Body of pancreas (tissue), 4 donors: ENCODE results near the gene CSF1R. TPM values are rescaled to one million over a fixed set of nuclear protein-coding genes. Genes with fewer than 3 reads are reported as not detected.

Source experiments
- ATAC-seq: fragments of 150-250 bp; one replicate; pipeline ENCODE4 v1.9.1; 2016
- DNase-seq, 4 donors: peaks; one replicate each; pipeline ENCODE4 v3.0.0-alpha.2; 2019
- H3K27ac ChIP-seq, 4 donors: fragments of 200-600 bp; sonication (generic); 1 replicate in 3 of 4; 2 replicates in 1 of 4; pipeline versions ENCODE4 v1.5.1 to v1.6.1; 2016 to 2019; ENCODE audit warnings: mild to moderate bottlenecking in 1 of 4, mixed read lengths in 1 of 4, moderate library complexity in 1 of 4
- H3K27me3 ChIP-seq, 2 donors: fragments of 200-600 bp; sonication (generic); one replicate each; pipeline ENCODE4 v1.6.0; 2016; ENCODE audit warnings: mild to moderate bottlenecking in 1 of 2
- H3K36me3 ChIP-seq, 2 donors: fragments of 200-600 bp; sonication (generic); replicated peaks in 1 of 2; 2 replicates each; pipeline ENCODE4 v1.5.1; 2016; ENCODE audit warnings: low read depth in 2 of 2; ENCODE audit not compliant: insufficient read depth in 1 of 2
- H3K4me1 ChIP-seq: fragments of 200-600 bp; sonication (generic); one replicate; pipeline ENCODE4 v1.6.0; 2016
- H3K4me3 ChIP-seq, 2 donors: fragments of 200-600 bp; sonication (generic); 1 replicate in 1 of 2; 2 replicates in 1 of 2; pipeline ENCODE4 v1.5.1; 2016 to 2019
- H3K9me3 ChIP-seq, 3 donors: fragments of 200-600 bp; sonication (generic); 1 replicate in 2 of 3; 2 replicates in 1 of 3; pipeline ENCODE4 v1.5.1; 2016
- POLR2A ChIP-seq, 3 donors: fragments of 450-650 bp; IDR thresholded peaks; one replicate each; pipeline ENCODE4 v1.6.1; 2016; ENCODE audit warnings: antibody characterized with exemption in 3 of 3, mild to moderate bottlenecking in 2 of 3
- WGBS, 2 donors: methylation state at CpG; one replicate each; pipeline ENCODE4 v1.1.5; 2017; 5-methylcytosine and 5-hydroxymethylcytosine counted together
- intact Hi-C: fragments of 100-400 bp; cut with DNase I; formaldehyde crosslinking; loops from one replicate; pipeline ENCODE4 v1.15.1; 2023
- total RNA-seq, 2 donors: library from RNA; depleted of rRNA; stranded (reverse); fragments of >200 nt; gene quantifications; one replicate each; pipeline ENCODE4 v1.1.0, GENCODE V29; 2016
- TF ChIP-seq, protein P1 (sequence below), 7 experiments: fragments of 450-650 bp in 4 of 7; fragments of 200-600 bp in 3 of 7; sonication (generic) in 3 of 7; IDR thresholded peaks; one replicate each; pipeline ENCODE4 v1.5.1; 2016 to 2019; ENCODE audit warnings: antibody characterized with exemption in 7 of 7

CSF1R gene
- total RNA-seq, 2 donors from 2014 or later: 5.3 to 13.5 TPM

DNA sequence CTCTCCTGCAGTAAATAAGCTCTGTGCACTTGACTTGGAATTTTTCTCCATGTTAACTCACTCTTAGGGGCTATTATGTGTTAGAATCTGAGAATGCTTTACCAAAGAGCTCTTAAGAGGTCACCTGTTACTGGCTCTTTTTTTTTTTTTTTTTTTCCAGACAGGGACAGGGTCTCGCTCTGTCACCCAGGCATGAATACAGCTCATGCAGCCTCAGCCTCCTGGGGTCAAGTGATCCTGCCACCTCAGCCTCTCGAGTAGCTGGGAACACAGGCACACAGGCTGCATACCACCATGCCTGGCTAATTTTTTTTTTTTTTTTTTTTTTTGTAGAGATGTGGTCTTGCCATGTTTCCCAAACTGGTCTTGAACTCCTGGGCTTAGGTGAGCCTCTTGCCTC lies 63.7 kb downstream of the CSF1R start:
- no peaks in the 10 kb centered on the region for H3K9me3 ChIP-seq
- H3K4me1 ChIP-seq: peaks cover 8% of the 10 kb centered on the region
- 86 to 87% methylated on average over 2 of the region's 2 CpGs for WGBS, 2 donors
- no peaks in the 10 kb centered on the region for H3K27me3 ChIP-seq
- H3K36me3 ChIP-seq: peaks cover 0 to 21% of the 10 kb centered on the region in 2 donors
- H3K27ac ChIP-seq: peak overlapping the region in 1 of 4 donors; percentile 38
- intact Hi-C loops: no loop called here
- ATAC-seq: no peak
- H3K4me3 ChIP-seq: no peak overlapping the region
- no peak for TF ChIP-seq POLR2A (IDR thresholded peaks at IDR 0.05)
- TF ChIP-seq, protein P1, sequence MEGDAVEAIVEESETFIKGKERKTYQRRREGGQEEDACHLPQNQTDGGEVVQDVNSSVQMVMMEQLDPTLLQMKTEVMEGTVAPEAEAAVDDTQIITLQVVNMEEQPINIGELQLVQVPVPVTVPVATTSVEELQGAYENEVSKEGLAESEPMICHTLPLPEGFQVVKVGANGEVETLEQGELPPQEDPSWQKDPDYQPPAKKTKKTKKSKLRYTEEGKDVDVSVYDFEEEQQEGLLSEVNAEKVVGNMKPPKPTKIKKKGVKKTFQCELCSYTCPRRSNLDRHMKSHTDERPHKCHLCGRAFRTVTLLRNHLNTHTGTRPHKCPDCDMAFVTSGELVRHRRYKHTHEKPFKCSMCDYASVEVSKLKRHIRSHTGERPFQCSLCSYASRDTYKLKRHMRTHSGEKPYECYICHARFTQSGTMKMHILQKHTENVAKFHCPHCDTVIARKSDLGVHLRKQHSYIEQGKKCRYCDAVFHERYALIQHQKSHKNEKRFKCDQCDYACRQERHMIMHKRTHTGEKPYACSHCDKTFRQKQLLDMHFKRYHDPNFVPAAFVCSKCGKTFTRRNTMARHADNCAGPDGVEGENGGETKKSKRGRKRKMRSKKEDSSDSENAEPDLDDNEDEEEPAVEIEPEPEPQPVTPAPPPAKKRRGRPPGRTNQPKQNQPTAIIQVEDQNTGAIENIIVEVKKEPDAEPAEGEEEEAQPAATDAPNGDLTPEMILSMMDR (IDR thresholded peaks at IDR 0.05): no peak
- no peak for DNase-seq

DNA sequence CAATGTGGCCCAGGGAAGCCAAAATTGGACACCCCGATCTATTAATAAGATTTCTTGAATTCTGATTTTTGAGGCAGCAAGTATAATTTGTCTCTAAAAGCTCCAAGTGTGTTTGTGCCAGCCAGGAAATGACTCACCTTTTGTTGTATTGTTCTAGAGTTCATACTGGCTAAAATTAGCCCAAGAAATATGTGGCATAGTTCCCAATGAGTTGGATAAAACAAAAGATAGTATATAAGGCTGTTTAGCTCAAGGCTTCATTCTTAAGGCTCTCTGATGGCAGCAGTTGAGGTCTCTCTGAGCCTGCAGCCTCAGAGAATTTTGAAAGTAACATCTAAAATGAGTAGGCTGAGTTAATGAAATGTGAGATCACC lies 64.2 kb downstream of the CSF1R start:
- 68 to 90% methylated on average over 1 of the region's 1 CpG for WGBS, 2 donors
- H3K36me3 ChIP-seq: peaks cover 0 to 22% of the 10 kb centered on the region in 2 donors
- H3K4me1 ChIP-seq: peaks cover 8% of the 10 kb centered on the region
- peak in 1 of 3 donors; percentile 10 for TF ChIP-seq POLR2A (IDR thresholded peaks at IDR 0.05)
- TF ChIP-seq, protein P1 (IDR thresholded peaks at IDR 0.05): no peak
- H3K9me3 ChIP-seq: no peaks in the 10 kb centered on the region
- intact Hi-C loops: no loop called here
- no peaks in the 10 kb centered on the region for H3K27me3 ChIP-seq
- ATAC-seq (peak; percentile 42), DNase-seq (peak in 1 of 4 donors; percentile 13)
- H3K4me3 ChIP-seq: no peak overlapping the region
- peak overlapping the region in 1 of 4 donors; percentile 38 for H3K27ac ChIP-seq

DNA sequence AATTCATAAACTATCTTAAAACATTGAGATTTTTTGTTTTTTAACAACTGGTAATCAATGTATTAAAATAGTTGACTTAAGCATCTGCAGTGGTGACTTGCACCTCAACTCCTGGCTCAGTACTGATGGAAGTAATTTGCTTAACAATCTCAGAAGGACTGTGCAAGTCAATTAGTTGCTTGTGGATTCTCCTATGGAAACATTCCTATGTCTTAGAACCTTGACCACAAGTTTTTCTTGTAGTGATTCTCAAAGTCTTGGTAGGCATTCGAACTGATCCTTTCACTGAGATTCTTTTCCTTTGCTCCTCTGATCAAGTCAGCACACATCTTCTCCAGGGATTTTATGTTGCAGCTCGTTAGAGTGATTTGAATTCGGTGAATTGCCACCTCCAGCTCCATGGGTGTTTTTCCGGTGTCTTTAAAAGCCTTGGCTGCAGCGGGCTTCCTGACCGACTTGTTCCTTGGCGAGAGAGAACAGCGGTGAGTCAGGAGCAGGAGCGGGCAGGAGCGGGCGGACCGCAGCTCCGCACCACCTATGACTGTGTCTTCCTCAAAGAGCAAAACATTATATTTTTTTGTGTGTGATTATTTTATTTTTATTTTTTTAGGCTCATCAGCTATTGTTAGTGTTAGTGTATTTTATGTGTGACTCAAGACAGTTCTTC lies 64.7 kb downstream of the CSF1R start:
- Histone ChIP-seq H3K9me3 (no peaks in the 10 kb centered on the region), H3K27me3 (no peaks in the 10 kb centered on the region), H3K4me3 (no peak overlapping the region), H3K27ac (peak overlapping the region in 1 of 4 donors; percentile 38), H3K36me3 (peaks cover 0 to 22% of the 10 kb centered on the region in 2 donors), H3K4me1 (peaks cover 8% of the 10 kb centered on the region)
- 83 to 86% methylated on average over 13 of the region's 13 CpGs for WGBS, 2 donors
- DNase-seq: peak in 1 of 4 donors; percentile 22
- no peak for TF ChIP-seq POLR2A (IDR thresholded peaks at IDR 0.05)
- TF ChIP-seq, protein P1 (IDR thresholded peaks at IDR 0.05): no peak
- no peak for ATAC-seq
- intact Hi-C loops: no loop called here

DNA sequence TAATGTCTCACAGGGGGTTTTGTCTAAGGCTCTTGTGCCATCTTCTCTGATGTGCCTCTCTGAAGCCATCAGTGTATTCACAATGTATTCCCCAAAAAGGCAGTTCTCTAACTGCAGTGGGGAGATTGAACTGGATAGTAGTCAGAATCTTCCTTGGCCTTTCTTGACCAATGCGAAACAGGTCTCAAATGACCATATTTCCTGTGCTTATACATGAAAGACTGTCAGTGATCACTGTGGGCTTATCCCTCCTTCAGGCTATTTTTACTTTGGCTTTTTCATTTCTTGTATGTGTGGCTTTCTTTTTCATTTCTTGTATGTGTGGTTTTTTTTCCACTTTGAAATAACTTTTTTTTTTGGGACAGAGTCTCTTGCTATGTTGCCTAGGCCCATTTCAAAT lies 66.1 kb downstream of the CSF1R start:
- TF ChIP-seq, protein P1 (IDR thresholded peaks at IDR 0.05): no peak
- no peak for TF ChIP-seq POLR2A (IDR thresholded peaks at IDR 0.05)
- no peaks in the 10 kb centered on the region for H3K27me3 ChIP-seq
- no peak for DNase-seq
- H3K36me3 ChIP-seq: peaks cover 0 to 17% of the 10 kb centered on the region in 2 donors
- no peak for ATAC-seq
- H3K27ac ChIP-seq: no peak overlapping the region
- H3K4me3 ChIP-seq: no peak overlapping the region
- H3K4me1 ChIP-seq: peaks cover 8% of the 10 kb centered on the region
- intact Hi-C loops: no loop called here
- WGBS, 2 donors: 100% methylated on average over 1 of the region's 1 CpG
- H3K9me3 ChIP-seq: no peaks in the 10 kb centered on the region
